Activated B cell treated with CpG ODN at 0.5 μM for 24 hours (primary cell): ENCODE results near the gene DZIP1L. TPM values are rescaled to one million over a fixed set of nuclear protein-coding genes. Genes with fewer than 3 reads are reported as not detected.

Experiments used
- ATAC-seq: fragments of 200-7000 bp; cut with Tn5 transposase; one replicate; pipeline ENCODE4 v1.10.0; 2021; ENCODE audit warnings: low read depth, mild to moderate bottlenecking, moderate library complexity
- CTCF ChIA-PET: fragments of 350-600 bp; sonication (Branson Sonifier 250); formaldehyde crosslinking; loops from one replicate; lab custom pipeline; 2021; ENCODE audit warnings: antibody characterized with exemption; lab: Charles Lee
- POLR2A ChIA-PET: fragments of 350-600 bp; sonication (Branson Sonifier 250); formaldehyde crosslinking; loops from one replicate; lab custom pipeline; 2021; ENCODE audit warnings: antibody characterized with exemption; lab: Charles Lee
- DNase-seq: peaks from one replicate; pipeline ENCODE4 v3.0.0; 2022
- H3K27ac Mint-ChIP-seq: one replicate; pipeline ENCODE4 v1.8.0; 2020; ENCODE audit warnings: mixed read lengths
- H3K27me3 Mint-ChIP-seq: one replicate; pipeline ENCODE4 v1.8.0; 2021; ENCODE audit warnings: mixed read lengths
- H3K36me3 Mint-ChIP-seq: one replicate; pipeline ENCODE4 v1.8.0; 2021; ENCODE audit warnings: low read depth, mixed read lengths
- H3K4me1 Mint-ChIP-seq: one replicate; pipeline ENCODE4 v1.8.0; 2021; ENCODE audit warnings: mixed read lengths
- H3K4me3 Mint-ChIP-seq: one replicate; pipeline ENCODE4 v1.8.0; 2020; ENCODE audit warnings: mild to moderate bottlenecking, mixed read lengths
- H3K9me3 Mint-ChIP-seq: one replicate; pipeline ENCODE4 v1.8.0; 2020; ENCODE audit warnings: mixed read lengths
- intact Hi-C: fragments of 100-400 bp; cut with micrococcal nuclease; formaldehyde crosslinking; loops from one replicate; pipeline ENCODE4 v1.15.1; 2024
- total RNA-seq: library from RNA; stranded (reverse); gene quantifications from 2 replicates; pipeline ENCODE4 v1.2.3, GENCODE V29; 2022
- TF ChIP-seq, protein P1 (sequence below): fragments of 200-600 bp; IDR thresholded peaks from one replicate; pipeline ENCODE4 v1.8.0; 2022; ENCODE audit warnings: antibody characterized with exemption, mild to moderate bottlenecking

The DZIP1L gene
- total RNA-seq, 1 donor from 2014 or later: not detected

DNA sequence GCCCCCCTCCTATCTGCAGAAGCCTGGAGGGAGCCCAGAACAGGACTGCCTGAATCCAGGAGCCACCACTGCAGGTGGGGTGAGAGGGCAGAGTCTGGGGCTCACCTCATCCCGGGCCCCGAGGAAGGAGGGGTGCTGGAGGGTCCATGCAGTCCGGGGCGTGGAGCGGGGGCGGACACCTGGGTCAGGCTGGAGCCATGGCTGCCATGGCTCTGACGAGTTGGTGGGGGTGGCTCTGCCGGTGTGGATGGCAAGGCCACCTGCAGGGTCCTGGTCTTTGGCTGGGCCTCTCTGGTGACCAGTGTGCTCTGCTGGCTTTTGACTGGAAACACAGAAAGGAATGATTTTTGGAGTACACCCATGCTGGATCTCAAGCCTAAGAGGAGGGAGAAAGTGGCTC, 47.4 kb downstream of the DZIP1L start:
- Mint-ChIP-seq H3K27me3 (peaks cover 21% of the 10 kb centered on the region), H3K4me3 (no peak overlapping the region), H3K4me1 (no peaks in the 10 kb centered on the region), H3K27ac (no peak overlapping the region), H3K9me3 (no peaks in the 10 kb centered on the region), H3K36me3 (no peaks in the 10 kb centered on the region)
- no peak for DNase-seq
- POLR2A ChIA-PET: no interaction called here
- TF ChIP-seq, protein P1, sequence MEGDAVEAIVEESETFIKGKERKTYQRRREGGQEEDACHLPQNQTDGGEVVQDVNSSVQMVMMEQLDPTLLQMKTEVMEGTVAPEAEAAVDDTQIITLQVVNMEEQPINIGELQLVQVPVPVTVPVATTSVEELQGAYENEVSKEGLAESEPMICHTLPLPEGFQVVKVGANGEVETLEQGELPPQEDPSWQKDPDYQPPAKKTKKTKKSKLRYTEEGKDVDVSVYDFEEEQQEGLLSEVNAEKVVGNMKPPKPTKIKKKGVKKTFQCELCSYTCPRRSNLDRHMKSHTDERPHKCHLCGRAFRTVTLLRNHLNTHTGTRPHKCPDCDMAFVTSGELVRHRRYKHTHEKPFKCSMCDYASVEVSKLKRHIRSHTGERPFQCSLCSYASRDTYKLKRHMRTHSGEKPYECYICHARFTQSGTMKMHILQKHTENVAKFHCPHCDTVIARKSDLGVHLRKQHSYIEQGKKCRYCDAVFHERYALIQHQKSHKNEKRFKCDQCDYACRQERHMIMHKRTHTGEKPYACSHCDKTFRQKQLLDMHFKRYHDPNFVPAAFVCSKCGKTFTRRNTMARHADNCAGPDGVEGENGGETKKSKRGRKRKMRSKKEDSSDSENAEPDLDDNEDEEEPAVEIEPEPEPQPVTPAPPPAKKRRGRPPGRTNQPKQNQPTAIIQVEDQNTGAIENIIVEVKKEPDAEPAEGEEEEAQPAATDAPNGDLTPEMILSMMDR: no peak
- intact Hi-C loops: loop anchor here (1.0 kb wide), 1 partner anchor 51 kb away; no protein-coding TSS in a partner anchor
- CTCF ChIA-PET: interaction anchor here (3.2 kb wide), 1 partner anchor 51 kb away, joined by 12 read pairs; no protein-coding TSS in a partner anchor
- no peak for ATAC-seq

DNA sequence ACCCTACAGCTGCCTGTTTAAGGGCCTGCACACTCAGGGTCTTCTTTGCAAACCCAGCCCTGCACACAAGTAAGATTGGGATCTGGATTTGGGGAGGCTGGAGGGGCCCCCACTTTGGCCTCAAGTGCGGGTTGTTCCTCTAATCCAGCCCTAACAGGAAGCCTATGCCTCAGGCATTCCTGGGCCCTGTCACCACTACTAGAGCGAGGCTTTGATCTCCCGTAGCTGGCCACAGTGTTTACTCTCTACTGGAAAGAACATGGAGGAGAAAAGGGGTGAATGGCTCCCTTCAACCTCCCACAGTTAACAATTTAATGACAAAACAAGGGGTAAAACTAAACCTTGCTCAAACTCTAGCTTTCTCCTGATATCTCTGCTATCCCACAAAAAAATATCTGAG, 48.4 kb downstream of the DZIP1L start:
- H3K27me3 Mint-ChIP-seq: peaks cover 19% of the 10 kb centered on the region
- no peaks in the 10 kb centered on the region for H3K4me1 Mint-ChIP-seq
- no peak overlapping the region for H3K27ac Mint-ChIP-seq
- DNase-seq (no peak), ATAC-seq (no peak)
- TF ChIP-seq, protein P1: no peak
- ChIA-PET POLR2A (no interaction called here), CTCF (interaction anchor here (1.7 to 3.2 kb wide), 2 partner anchors 11 to 52 kb away, joined by 4 to 12 read pairs; no protein-coding TSS in a partner anchor)
- H3K9me3 Mint-ChIP-seq: no peaks in the 10 kb centered on the region
- H3K36me3 Mint-ChIP-seq: no peaks in the 10 kb centered on the region
- intact Hi-C loops: no loop called here
- no peak overlapping the region for H3K4me3 Mint-ChIP-seq

DNA sequence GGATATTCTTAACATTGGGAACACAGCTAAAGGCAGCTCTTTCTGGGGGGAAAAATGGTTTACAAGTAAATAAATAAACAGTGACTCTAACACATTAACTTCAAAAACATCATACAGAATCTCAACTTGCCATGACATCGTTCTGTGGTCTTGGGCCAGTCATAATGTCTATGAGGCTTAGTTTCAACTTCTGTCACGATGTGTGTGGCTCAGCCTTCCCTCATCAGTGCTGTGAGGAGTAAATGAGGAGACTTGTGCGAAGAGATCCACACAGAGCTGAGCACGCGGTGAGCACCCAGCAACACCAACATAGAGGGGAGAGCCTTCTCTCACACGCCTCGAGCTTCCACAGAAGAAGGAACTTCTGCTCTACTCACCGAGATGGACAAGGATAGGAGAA, 49.0 kb downstream of the DZIP1L start:
- ATAC-seq: no peak
- ChIA-PET POLR2A (no interaction called here), CTCF (interaction anchor here (1.7 to 3.2 kb wide), 2 partner anchors 11 to 53 kb away, joined by 4 to 12 read pairs; no protein-coding TSS in a partner anchor)
- intact Hi-C loops: no loop called here
- H3K36me3 Mint-ChIP-seq: no peaks in the 10 kb centered on the region
- DNase-seq: no peak
- H3K27me3 Mint-ChIP-seq: peaks cover 18% of the 10 kb centered on the region
- TF ChIP-seq, protein P1: no peak
- no peaks in the 10 kb centered on the region for H3K4me1 Mint-ChIP-seq
- H3K9me3 Mint-ChIP-seq: no peaks in the 10 kb centered on the region
- no peak overlapping the region for H3K27ac Mint-ChIP-seq
- H3K4me3 Mint-ChIP-seq: no peak overlapping the region

DNA sequence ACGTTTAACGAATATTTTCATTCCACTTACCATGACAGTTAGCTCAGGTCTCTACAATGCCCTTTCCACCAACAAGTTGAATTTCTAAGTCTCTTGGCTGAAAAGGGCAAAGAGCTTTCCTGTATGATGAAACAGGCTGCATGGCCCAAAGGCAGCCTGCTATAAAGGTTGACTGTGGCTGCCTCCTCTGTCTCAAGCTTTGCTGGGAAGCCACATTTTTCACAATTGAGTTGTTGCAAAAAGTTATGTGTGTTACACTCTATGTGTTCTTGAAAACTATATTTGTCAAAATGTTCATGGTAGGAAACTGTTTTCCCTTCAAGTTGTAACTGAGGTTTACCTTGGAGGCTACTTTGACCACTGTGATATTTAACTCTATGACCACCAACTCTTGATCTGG, 49.5 kb downstream of the DZIP1L start:
- DNase-seq (no peak), ATAC-seq (no peak)
- no peak overlapping the region for H3K27ac Mint-ChIP-seq
- H3K9me3 Mint-ChIP-seq: no peaks in the 10 kb centered on the region
- no peaks in the 10 kb centered on the region for H3K36me3 Mint-ChIP-seq
- CTCF ChIA-PET: interaction anchor here (1.7 to 3.2 kb wide), 2 partner anchors 10 to 53 kb away, joined by 4 to 12 read pairs; no protein-coding TSS in a partner anchor
- TF ChIP-seq, protein P1: no peak
- peaks cover under 1% of the 10 kb centered on the region for H3K4me1 Mint-ChIP-seq
- intact Hi-C loops: no loop called here
- H3K27me3 Mint-ChIP-seq: peaks cover 15% of the 10 kb centered on the region
- H3K4me3 Mint-ChIP-seq: no peak overlapping the region
- POLR2A ChIA-PET: no interaction called here

DNA sequence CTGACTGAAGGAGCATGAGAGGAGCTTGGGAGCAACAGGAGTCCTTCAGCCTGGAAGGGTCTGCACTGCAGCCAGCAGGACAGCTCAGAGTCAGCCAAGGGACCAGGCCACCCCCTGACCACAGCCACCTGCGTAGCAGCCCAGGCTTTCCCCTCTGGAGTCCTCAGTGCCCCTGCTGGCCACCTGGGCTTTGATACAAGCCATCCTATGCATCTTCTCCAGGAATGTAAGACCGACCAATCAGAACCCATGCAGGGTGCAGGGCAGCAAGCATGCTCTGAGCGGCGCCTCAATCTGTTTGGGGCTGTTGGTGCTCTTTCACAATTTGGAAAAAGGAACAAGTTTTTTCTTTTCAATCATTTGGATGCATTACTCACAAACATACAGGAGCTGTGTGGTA, 52.0 kb downstream of the DZIP1L start:
- no peak overlapping the region for H3K27ac Mint-ChIP-seq
- intact Hi-C loops: no loop called here
- CTCF ChIA-PET: interaction anchor here (1.3 kb wide), 1 partner anchor 11 kb away, joined by 3 read pairs; no protein-coding TSS in a partner anchor

More for the DNA sequence above, 52.0 kb downstream of the DZIP1L start:
- no peak overlapping the region for H3K4me3 Mint-ChIP-seq
- peaks cover 5% of the 10 kb centered on the region for H3K4me1 Mint-ChIP-seq
- no peaks in the 10 kb centered on the region for H3K36me3 Mint-ChIP-seq
- TF ChIP-seq, protein P1: no peak
- peaks cover 3% of the 10 kb centered on the region for H3K27me3 Mint-ChIP-seq
- POLR2A ChIA-PET: no interaction called here
- DNase-seq: no peak
- ATAC-seq: no peak
- no peaks in the 10 kb centered on the region for H3K9me3 Mint-ChIP-seq
